GM18511 (cell line): ENCODE results near the gene ARHGEF7.

Experiments used
- ATAC-seq: cut with Tn5 transposase; IDR thresholded peaks from one replicate; pipeline ENCODE4 v1.9.1; 2021; ENCODE audit warnings: mild to moderate bottlenecking, moderate library complexity; ENCODE audit not compliant: unreplicated experiment

The ARHGEF7 gene

DNA sequence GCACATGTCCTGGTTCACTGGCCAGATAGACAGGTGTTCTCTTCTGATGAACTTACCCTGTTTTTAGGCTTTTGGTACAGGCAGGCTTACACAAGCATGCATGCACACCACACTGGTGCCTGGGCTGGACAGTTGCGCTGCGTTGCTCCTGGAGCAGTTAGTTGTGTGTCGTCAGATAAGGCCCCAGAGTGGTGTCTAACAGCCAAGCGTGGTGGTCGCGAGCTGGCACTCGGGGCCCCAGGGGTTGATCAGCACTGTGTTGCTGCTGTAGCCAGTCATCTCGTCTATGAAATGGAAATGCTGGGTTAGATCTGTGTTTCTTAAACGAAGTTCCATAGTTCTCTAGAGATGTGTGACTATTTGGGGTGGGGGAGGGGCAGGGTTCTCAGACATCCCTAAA lies 180.8 kb downstream of the ARHGEF7 start:
- ATAC-seq: peak; percentile 12

DNA sequence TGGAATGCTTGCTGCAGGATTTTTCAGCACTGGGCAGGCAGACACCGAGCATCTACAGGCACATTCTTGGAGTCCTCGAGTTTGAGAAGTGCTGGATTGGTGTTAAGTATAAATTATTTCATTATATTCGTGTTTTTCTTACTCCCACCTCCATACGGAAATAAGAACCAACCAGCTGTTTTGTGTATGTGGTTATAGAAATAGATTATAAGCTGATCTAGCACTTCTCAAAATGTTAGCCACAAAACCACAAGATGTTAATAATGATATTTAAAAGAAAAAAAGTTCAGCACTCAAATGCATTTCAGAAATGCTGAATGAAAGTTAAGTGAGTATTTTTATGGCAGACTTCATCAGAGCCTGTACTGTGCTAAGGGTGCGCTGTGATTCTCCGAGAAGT lies 181.3 kb downstream of the ARHGEF7 start:
- ATAC-seq: peak; percentile 40

DNA sequence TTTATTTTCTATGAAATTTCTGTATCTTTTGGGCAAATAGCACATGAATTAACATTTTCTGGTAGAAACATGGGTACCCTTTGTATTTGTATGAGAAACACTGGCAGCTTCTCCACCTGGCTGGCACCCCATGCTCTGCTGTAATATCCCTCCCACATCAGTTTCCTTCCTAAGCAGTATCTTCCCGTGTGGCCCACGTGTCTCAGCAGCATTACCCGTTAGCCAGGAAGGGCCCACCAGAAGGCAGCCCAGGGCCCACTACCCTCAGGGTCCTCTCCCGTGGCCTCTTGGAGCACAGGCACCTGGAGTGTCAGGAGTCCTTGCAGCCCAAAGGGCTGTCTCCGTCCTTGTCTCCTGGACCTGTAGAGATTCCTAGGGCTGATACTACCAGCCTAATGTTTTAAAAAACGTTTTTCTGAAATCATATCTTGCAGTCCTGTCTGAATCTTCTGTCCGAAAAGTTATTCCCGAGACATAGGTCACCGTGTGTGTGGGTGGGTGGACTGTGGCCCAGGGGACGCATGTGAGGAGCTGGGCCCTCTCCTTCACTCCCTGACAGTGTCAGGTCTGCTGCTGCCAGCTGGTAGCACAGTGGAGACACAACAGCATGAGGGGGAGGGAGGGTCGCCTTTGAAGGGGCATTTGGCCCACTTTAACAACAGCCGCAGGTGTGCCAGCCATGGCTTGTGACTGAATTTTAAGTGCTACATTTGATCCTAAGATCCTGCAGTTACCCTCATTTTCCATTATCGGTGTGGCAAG lies 183.3 kb downstream of the ARHGEF7 start:
- ATAC-seq: no peak

DNA sequence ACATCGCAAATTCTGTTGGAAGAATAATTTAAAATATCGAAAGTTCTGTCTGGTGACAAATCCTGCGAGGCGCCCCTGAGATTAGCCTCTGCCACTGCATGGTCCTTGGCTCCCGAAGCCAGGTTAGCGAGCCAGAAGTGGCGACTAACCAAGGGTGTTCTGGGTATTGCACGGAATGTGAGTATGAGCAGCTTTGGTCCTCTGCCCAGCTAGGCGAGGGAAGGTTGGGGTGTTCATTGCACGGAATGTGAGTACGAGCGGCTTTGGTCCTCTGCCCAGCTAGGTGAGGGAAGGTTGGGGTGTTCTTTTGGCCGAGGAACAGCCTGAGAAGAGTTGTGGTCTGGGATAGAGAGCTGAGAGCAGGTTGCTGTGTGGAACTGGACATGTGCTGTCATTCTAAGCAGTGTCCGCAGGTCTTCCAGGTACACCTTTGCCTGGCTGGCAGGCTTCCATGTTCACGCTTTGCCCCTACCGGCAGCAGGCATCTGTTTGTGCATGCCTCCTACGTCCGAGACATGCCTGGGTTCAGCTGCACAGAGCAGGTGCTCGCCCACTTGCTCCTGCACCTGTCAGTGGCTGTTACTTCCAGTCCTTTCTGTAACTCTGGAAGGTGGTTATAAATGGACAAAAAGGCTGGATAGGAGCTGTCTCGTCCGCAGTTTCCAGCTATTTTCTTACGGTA lies 187.1 kb downstream of the ARHGEF7 start:
- ATAC-seq: no peak

DNA sequence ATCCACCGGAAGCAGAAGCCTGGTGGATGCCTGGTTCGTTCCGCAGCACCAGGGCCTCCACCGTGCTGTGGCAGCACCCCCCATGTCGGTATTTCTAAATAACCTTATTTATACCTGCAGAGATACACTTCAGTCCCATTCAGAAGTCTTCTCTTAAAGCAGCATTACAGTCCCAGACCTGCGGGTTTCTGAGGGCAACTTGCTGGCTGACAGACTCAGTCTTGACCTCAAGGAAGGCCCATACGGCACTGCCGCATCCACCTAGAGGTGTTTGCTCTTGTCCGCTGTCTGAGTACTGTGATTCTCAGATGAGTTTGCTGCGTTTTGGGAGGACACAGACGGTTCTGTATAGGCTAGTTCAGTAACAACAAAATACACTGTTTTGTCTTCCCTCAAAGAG lies 188.4 kb downstream of the ARHGEF7 start:
- ATAC-seq: no peak

DNA sequence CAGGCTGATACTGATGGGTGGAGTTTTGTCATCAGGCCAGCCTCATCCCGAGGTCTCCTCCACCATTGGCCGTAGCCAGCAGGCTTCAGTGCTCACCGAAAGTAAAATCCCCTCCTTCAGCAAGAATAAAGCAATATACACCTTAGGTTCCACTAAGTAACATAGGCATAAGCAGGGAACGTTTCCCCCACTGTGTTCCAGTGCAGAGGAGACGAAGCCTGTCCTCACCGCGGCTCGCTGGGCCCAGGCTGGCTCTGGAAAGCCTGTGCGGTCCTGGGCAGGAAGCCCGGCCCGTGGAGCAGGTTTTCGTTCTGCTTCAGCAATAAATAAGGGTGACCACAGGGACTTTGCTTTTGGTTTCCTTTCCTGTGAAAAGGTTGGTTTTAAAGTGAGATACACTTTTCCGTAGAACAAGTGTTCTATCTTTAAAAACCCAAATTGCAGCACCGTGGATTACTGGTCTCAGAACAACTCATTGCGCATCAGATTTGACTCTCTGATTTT lies 189.0 kb downstream of the ARHGEF7 start:
- ATAC-seq: peak; percentile 93

DNA sequence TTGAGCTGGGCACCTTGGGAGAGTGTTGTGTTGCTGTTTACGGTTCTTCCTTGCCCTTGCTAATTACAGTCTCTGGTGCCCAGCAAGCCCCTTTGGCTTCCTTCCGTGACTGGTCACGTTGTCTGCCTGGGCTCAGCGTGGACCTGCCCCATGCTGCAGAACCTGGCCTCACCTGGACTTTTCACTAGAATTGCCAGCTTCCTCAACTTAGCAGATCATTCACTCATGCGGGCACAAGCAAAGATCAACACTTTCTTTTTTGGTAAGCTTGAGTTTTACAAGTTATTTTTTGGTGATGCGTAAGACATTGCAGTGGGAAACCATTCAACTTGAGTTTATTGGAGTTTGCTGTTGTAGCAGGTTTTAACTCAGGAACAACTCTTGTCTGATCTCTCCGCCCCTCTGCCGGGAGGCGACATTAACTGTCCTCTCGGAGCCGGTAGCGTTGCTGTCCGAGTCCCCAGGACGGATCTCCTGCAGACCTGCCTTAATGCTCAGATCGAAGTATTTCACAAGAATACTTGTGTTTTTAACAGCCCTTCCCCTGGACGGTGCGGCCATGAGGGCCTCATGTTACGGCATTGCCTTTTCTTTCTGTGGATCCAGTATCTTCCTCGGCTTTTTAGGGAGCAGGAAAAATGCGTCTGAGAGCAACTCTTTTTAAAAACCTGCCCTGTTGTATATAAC lies 189.6 kb downstream of the ARHGEF7 start:
- no peak for ATAC-seq

DNA sequence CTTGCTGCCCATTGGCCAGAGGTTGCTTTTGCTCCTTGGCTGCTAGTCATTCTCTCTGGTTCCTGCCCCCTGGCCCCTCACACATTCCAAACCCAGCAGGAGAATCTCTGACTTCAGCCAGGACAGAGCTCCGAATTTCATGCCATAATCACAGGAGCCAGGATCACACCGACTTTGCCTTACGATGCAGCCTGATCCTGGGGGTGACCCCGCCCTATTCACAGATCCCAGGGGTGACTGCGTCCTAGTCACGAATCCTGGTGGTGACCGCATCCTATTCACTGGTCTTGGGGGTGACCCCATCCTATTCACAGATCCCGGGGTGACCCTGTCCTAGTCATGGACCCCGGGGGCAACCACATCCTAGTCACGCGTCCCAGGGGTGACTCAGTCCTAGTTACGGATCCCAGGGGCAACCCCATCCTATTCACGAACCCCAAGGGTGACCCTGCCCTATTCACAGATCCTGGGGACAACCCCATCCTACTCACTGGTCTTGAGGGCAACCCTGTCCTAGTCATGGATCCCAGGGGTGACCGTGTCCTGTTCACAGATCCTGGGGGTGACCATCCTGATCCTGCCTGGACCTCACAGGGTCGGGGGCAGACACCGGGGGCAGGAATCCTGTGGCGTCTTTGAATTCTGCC lies 198.0 kb downstream of the ARHGEF7 start:
- no peak for ATAC-seq

DNA sequence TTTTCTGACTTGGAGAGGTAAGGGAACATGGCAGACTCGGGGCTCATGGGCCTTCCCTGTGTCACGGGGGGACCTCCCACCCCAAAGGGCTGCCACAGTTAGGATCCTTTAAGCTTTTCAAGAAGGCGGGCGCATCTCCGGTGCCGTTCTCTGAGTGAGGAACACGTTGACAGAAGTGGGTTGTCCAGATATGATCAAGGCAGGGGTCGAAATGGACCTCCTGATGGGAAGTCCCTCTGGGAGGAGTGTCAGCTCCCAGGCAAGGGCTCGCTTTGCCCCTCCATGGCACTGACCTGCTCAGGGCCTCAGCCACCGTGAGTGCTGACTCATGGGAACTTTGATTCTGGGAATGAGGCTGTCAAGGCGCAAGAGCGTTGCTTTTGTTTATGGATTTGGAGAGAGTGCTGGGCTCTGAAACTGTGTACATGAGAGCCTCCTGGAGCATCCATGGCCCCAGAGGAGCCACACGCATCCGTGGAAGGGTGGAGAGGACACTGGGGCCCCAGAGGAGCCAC lies 198.9 kb downstream of the ARHGEF7 start:
- ATAC-seq: no peak

DNA sequence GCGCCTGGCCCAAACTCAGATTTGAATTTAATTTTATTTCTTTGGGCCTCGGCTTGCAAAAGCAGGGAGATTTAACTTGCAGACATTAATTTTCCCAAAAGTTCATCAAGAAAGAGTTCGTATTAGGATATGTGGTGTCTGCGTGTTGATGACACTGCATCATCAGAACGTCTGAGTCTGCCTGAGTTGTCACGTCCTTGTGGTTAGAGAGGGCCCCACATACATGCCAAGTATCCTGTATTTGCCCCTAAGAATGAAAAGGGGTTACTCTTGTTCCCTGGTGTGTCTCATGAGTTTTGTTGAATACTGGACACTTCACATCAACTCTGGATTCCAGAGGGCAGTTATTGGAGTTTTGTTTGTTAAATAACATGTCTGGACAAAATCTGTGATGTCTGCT lies 199.7 kb downstream of the ARHGEF7 start:
- no peak for ATAC-seq

DNA sequence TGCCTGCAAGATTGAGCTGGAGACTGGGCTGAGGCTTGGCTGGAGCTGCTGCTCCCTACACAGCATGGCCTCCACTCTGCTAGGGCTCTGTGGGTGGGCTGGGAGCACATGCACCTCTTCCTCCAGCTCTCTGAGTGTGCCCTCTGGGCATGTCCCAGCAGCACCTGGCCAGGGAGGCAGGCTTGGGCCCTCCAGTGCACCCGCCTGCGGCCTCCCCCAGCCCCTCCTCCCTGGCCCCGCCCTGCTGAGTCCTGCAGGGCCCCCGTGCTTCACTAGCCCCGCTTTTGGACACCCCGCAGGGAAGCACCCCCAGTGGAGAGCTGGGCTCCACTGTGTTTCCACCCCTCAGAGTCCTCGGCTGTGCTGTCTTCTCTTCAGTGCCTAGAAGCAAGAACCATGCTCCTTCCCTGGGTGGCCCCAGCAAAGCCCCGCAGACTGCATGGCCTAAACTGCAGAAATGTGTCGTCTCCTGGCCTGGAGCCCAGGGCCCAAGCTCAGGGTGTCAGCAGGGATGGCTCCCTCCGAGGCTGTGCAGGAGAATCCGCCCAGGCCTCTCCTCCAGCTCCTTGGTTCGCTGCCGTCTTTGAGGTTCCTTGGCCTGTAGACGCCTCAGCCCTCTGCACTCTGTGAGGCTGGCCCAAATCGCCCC lies 200.4 kb downstream of the ARHGEF7 start:
- ATAC-seq: no peak

DNA sequence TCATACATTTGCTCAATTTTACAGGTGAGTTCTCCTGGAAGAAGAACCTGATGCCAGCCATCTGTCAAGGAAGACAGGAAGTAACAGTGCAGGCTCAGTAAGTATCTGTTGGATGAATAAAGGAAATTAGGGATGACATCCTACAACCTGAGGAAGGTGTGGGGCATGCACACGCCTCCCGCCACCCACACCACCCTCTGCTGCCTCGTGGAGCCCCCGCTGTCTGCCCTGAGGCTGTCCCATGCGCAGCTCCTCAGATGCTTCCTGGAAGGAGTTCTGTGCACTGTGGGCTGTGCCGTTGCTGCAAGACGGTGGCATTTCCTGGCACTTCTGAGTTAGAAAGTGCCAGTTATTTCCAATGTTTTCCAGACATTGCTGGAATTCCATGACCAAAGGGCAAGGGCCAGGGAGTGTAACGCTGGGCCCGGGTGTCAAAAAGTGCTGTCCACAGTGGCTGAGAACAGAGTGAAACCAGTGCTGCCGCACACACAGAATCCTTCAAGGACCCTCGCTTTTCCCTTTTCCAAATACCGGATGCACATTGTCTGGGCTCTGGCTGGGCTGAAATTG lies 201.1 kb downstream of the ARHGEF7 start:
- ATAC-seq: no peak

DNA sequence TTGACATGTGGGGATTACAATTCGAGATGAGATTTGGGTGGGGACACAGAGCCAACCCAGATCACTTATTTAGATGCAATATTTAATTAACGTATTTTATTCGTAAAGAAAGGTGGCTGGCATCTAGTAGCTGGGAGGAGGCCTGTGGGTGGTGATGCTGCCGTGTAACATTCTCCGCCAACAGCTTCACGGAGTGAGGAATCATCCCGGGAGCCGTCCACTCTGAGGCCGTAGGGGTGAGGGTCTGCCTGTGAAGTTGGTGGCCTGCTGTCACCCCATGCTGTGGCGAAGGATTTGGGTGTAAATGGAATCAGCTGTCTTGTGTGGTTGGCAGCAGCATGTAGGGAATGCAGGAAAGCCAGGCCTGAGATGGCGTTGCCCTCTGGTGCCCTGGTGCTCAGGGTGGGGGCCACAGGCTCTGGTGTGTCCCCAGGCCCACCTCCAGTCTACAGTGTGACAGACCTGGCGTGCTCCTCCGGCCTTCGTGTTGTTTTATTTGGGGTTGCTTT lies 202.0 kb downstream of the ARHGEF7 start:
- no peak for ATAC-seq

DNA sequence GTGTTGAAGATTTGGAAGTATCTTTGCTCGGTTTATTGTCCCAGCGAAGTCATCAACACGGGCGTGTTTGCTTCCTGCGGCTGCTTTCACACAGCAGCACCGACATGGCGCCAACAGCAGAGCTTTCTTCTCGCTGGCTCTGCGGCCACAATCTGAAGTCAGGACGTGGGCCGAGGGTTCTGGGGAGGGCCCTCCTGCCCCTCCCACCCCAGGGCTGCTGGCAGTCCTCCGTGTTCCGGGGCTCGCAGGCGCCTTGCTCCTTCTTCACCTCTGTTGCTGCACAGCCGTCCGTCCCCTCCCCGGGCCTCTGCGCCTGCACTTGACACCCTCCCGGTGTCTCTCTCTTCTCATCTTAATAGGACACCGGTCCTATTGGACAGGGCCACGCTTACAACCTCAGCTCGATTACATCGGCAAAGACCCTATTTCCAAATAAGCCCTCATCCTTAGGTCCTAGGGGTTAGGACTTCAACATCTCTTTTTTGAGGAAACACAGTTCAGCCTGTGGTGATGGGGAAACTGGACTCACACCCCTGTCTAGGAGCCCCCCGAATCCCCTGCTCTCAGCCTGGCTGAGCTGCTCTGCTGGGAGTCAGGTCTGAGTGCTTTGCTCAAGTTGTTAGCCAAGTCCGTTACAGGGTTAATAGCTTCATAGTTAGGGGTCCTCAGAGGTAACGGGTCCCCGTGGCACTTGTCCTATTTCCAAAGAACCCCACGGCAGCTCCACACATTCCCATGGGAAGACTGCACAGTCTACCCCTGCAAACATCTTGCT lies 202.6 kb downstream of the ARHGEF7 start:
- no peak for ATAC-seq

DNA sequence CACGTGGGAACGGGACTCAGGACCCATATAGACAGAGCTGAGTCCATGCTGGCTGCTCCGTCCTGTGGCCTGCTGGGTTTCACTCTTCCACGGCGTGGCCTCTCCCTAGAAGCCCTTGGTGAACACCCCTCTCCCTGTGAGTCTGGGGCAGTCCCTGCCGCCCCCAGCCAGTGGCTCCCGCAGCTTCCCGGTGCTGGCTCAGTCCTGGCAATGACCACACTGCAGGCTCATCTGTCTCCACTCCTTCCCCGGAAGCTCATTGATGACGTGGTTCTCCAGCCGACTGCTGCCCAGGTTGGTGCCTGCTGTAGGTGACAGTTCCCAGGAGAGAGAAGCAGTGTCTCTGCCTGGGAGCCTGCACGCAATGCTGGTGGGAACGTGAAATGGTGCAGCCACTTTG lies 203.3 kb downstream of the ARHGEF7 start:
- no peak for ATAC-seq

DNA sequence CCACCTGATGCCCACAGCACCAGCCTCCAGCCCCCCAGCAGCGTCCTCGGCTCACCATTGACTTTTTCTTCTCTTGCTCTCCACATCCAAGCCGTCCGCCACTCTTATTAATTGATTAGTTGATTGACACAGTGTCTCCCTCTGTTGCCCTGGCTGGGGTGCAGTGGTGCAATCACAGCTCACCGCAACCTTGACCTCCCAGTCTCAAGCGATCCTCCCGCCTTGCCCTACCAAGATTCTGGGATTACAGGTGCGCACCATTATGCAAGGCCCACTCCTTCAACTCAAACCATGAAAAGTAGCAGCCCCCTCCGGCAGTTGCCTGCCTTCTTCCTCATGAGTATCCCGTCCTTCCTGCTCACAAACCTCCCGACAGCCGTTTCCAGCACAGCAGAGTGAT lies 204.4 kb downstream of the ARHGEF7 start:
- ATAC-seq: no peak

DNA sequence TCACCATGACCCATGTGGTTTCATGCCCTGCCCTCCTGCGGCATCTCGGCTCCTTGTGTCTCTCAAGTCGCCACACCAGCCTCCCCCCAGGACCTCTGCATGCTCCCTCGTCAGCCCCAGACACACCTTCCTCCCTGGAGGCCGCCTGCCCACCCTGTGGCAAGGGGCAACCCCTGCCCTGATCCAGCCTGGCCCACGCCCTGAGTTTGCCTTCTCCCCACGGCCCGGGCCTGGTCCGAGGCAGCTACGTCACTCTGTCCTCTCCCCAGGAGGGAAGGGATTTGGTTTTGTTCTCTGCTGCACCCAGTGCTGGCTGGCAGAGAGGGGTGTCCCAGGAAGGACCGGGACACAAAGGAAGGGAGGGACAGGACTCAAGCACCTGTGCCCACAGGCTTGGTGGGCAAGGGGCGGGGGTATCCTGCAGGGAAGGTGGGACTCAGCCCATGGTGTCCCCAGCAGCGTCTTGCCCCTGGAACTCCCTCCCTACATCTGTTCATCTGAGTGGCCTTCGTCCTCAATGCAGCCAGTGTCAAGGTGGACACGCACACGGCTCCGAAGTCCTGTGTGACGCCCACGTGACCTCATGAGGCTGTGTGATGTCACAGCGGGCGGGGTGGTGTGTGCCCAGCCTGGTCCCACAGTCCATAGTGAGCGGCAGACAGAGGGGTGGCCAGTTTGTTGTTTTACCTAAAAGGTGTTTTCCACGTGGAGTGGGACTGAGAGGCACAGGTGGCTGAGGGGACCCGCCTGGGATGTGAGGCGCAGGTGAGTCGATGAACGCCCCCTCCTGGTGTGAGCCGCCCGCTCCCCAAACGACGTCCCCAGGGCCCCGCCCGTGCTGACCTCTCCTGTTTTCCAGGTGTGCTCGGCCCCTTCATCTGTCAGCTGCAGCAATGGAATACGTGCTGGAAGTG lies 205.1 kb downstream of the ARHGEF7 start, which contains the start of gene TEX29:
Gene TEX29, plus strand, starts transcription at position 645 of the 914 bp plus-strand sequence. Its CDS starts 249 bp downstream, at position 894.
- ATAC-seq: no peak
